ENCODE results near the gene LRRC8A.

LRRC8A gene

DNA sequence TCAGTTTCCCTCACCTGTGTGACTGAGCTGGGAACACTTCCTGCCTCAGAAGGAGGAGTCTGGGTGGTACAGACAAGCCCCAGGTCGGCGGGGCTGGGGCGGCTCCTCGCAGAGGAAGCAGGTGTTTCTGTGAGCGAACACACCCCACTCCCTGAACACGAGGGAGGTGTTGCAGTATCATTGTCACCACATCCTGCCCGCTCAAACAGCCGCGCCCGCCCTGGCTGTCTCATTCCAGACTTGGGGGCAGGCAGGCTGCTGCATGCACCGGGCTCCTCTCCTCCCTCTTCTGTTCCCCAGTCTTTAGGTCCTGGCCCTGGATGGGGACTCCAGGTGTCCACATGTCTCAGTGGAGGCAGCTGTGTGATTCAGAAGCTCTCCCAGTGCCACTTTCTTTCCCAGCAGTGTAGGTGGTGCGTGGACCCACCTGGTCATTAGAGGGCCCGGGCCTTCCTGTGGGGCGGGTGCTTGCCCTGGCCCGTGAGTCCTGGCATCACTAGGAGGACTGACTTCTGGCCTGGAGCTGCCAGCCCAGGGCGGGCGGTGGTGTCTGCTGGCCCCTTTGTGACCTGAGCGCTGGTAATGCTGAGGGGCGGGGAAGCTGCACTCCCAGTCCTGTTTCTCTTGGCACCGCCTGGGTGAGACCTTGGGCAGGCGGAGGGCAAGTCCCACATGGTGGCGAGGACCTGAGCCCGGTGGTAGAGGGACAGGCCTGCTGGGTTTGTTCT lies 20.6 kb downstream of the LRRC8A start:
- DNase-seq = peak in 3 of 4 experiments; percentile 21 to 48 (median 34)

DNA sequence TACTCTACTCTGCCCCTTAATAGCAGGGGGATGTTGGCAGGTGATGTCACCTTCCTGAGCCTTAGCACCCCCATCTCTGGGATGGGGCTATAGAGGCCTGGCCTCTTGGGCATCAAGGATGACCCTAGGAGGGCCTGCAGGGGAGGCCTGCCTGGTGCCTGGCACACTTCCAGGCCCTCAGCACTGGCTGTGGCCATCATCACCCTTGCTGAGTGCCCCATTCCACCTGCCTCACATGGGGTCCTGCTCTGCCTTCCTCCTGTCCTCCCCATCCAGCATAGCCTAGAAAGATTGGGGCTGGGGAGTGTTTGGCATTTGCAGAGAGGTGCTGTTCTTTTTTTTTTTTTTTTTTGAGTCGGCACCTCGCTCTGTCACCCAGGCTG lies 21.1 kb downstream of the LRRC8A start:
- no peak for DNase-seq

DNA sequence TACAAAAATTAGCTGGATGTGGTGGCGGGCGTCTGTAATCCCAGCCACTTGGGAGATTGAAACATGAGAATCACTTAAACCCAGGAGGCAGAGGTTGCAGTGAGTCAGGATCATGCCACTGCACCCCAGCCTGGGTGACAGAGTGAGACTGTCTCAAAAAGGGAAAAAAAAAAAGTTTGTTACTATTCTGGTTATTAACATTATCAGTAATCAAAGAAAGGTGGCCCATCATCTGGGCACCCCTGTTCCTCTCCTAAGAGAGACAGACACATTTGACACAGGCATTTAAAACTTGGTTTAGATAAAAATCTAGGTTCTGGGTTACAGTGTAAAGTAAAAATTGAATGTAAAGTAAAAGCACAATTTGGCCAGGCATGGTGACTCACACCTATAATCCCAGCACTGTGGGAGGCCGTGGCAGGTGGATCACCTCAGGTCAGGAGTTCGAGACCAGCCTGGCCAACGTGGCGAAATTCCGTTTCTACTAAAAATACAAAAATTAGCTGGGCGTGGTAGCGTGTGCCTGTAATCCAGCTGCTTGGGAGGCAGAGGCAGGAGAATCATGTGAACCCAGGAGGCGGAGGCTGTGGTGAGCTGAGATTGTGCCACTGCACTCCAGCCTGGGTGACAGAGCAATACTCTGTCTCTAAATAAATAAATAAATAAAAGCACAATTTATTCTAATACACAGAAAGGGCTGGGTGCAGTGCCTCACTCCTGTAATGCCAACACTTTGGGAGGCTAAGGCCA lies 22.1 kb downstream of the LRRC8A start:
- peak; percentile 19 to 65 (median 38) for DNase-seq

GRCh38 chr9:128905964-128906363 lies 24.0 kb downstream of the LRRC8A start:
- no peak for DNase-seq

- DNase-seq = no peak
Observed at GRCh38 chr9:128906741-128907140, 24.8 kb downstream of the LRRC8A start.

DNA sequence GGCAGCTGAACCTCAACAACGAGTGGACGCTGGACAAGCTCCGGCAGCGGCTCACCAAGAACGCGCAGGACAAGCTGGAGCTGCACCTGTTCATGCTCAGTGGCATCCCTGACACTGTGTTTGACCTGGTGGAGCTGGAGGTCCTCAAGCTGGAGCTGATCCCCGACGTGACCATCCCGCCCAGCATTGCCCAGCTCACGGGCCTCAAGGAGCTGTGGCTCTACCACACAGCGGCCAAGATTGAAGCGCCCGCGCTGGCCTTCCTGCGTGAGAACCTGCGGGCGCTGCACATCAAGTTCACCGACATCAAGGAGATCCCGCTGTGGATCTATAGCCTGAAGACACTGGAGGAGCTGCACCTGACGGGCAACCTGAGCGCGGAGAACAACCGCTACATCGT lies 26.4 kb downstream of the LRRC8A start:
- DNase-seq = no peak

DNA sequence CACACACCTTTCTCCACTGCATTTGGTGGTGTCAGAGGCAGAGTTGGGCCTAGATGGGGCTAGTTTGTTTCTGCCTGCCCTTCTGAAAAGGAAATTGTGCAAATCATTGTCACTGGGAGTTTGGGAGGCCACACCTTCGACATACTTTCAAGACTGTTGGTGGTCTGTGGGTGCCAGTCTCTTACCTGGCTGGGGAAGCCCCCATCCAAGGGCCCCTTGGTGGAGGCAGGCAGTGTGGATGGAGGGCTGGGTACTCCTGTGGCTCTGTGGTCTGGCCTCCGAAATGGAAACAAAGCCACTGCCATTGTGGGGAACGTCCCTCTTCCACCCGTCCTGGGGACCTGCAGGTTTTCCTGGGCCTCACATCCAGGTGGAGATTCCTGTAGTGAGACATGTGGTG lies 27.9 kb downstream of the LRRC8A start:
- DNase-seq = no peak

- DNase-seq = no peak
Observed at GRCh38 chr9:128910906-128911305, 29.0 kb downstream of the LRRC8A start.

GRCh38 chr9:128911529-128912035 lies 29.6 kb downstream of the LRRC8A start:
- peak in 3 of 4 experiments; percentile 14 to 35 (median 16) for DNase-seq

DNA sequence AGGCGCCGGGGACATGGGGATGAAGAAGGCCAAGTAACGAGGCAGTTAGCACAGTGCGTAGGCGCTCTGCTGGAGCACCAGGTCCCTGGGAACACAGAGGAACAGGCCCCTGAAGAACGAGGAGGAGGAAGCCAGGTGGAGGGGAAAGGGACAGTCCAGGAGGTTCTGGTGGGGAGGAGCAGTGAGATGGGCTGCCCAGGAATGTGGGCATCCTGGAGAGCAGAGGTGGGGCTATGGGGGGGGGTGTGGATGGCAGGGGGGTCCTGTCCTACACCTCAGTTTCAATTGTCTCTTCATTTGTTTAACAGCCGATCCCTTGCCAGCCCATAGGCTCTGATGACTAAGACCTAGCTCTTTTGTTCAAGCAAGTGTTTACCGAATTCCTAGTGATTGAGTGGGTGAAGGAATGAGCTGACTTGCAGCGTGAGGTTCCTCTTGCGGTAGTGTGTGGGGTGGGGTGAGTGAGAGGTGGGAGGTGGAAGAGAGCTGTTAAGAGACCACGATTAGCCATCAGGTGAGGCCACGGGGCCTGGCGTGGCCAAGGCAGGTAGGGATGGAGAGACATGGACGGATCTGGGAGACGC lies 30.4 kb downstream of the LRRC8A start:
- peak; percentile 30 to 73 (median 68) for DNase-seq

- no peak for DNase-seq
Observed at GRCh38 chr9:128913048-128913900, 31.3 kb downstream of the LRRC8A start.

DNA sequence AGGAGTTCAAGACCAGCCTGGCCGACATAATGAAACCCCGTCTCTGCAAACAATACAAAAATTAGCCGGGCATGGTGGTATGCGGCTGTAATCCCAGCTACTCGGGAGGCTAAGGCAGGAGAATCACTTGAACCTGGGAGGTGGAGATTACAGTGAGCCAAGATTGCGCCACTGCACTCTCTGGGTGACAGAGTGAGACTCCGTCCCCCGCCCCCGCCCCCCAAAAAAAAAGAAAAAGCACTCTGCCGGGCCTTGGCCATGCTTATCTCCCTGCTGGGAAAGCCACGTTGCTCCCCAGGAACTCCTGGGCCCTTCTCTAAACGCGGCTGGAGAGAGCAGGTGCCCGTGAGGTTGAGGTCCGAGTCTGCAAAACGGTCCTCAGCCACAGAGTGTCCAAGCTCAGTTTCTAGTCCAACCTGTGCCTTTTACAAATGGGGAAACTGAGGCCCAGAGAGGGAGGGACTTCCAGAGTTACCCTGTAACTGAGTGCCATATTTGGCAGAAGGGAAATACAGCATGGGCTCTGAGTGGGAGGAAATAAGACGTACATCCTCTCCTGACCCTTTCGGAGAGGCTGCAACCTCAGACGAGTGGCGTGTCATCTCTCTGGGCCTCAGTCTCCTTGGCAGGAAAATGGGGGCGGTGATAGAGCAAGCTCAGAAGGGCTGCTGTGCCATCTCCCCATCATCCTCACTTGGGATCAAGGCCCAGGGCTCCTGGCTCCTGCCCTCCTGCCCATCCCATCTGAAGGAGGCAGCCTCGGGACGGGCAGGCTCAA lies 32.3 kb downstream of the LRRC8A start:
- DNase-seq = peak; percentile 26 to 54 (median 52)

DNA sequence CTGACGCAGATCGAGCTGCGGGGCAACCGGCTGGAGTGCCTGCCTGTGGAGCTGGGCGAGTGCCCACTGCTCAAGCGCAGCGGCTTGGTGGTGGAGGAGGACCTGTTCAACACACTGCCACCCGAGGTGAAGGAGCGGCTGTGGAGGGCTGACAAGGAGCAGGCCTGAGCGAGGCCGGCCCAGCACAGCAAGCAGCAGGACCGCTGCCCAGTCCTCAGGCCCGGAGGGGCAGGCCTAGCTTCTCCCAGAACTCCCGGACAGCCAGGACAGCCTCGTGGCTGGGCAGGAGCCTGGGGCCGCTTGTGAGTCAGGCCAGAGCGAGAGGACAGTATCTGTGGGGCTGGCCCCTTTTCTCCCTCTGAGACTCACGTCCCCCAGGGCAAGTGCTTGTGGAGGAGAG lies 34.3 kb downstream of the LRRC8A start:
- DNase-seq = no peak

- DNase-seq = no peak
Observed at GRCh38 chr9:128916745-128917144, 34.8 kb downstream of the LRRC8A start.

GRCh38 chr9:128917151-128917849 lies 35.4 kb downstream of the LRRC8A start:
- DNase-seq = no peak

DNA sequence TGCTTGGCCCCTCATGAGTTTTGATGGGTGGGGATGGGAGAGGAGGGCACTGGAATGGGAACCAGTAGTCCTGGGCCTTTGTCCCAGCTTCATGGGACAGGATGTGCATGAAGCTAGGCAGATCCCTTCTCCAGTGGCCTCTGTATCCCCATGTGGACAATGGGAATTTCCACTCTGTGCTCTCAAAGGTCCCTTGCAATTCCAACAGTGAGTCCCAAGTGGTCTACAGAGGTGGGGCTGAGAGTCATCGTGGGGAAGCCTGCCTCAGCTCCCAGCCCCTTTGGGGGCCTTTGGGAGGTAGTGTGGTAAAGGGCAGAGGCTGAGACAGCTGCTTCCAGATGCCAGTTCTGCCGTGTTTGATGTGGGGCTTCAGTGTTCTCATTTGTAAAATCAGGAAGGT lies 37.0 kb downstream of the LRRC8A start:
- no peak for DNase-seq

- peak in 1 of 4 experiments; percentile 16 for DNase-seq
Observed at GRCh38 chr9:128919402-128920089, 37.6 kb downstream of the LRRC8A start.

DNA sequence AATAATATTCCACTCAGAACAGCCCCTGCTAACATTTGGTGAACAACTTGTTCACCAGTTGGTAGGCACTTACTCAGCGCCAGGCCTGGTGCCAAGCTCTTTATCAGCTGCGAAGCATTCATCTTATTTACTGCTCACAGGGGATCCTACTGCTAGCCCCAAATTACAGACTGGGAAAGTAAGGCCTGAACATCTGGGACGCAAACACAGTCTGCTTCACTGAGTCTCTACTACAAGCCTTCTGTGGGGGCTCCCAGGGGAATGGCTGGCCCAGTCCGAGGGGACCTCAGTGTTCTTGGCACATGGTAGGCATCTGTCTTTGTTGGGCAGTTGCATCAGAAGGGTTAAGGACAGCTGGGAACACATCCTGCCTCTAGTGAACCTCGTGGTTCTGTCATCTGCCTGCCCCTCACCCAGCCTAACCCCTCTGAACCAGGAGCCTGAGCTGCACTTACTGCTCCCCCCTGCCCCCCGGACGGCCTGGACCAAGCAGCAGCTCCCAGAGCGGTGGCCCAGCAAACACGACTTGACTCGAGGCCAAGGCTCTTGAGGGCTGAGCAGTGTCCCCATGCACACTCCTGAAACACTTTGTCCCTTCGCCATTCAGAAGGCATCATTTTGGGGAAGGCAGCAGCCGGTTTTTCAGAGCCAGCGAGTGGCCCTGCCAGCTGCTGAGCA lies 38.6 kb downstream of the LRRC8A start, which contains the start of gene PHYHD1:
TSS of gene PHYHD1 (plus strand) at position 602 of the 678 bp plus-strand sequence. CDS start 1,342 bp downstream, outside the sequence.
- no peak for DNase-seq
